Left ventricle myocardium inferior (tissue), 1 donor: ENCODE measurements around the gene FAM222B. TPM values are rescaled to one million over a fixed set of nuclear protein-coding genes. Genes with fewer than 3 reads are reported as not detected.

Experiments used
- DNase-seq: peaks from one replicate; pipeline ENCODE4 v3.0.0-alpha.2; 2020
- H3K27ac ChIP-seq: fragments of 200-600 bp; replicated peaks from 2 replicates; pipeline ENCODE4 v1.8.0; 2021
- H3K27me3 ChIP-seq: fragments of 200-600 bp; 2 replicates; pipeline ENCODE4 v1.8.0; 2021; ENCODE audit warnings: low read depth
- H3K36me3 ChIP-seq: fragments of 200-600 bp; 2 replicates; pipeline ENCODE4 v1.8.0; 2021
- H3K4me1 ChIP-seq: fragments of 200-600 bp; 2 replicates; pipeline ENCODE4 v1.8.0; 2021
- H3K4me3 ChIP-seq: fragments of 200-600 bp; 2 replicates; pipeline ENCODE4 v1.8.0; 2021; ENCODE audit warnings: mild to moderate bottlenecking, moderate library complexity
- H3K9me3 ChIP-seq: fragments of 200-600 bp; replicated peaks from 2 replicates; pipeline ENCODE4 v1.8.0; 2021
- intact Hi-C: fragments of 100-400 bp; cut with micrococcal nuclease; formaldehyde crosslinking; loops from one replicate; pipeline ENCODE4 v1.11.0; 2022
- total RNA-seq: library from RNA; stranded (reverse); fragmentation: NEBNext Ultra II Directional; extraction: Animal tissue kit (Norgen Biotek cat#: 25700); gene quantifications from one replicate; pipeline ENCODE4 v1.2.1, GENCODE V29; 2021
- TF ChIP-seq, protein P1 (sequence below): fragments of 200-600 bp; IDR thresholded peaks from 2 replicates; pipeline ENCODE4 v1.8.0; 2021; ENCODE audit warnings: antibody characterized with exemption, mild to moderate bottlenecking, borderline replicate concordance
- donor health status: DM: no; HTN: yes; CAD: no; lungs with severe emphysema.

The FAM222B gene
- total RNA-seq, 1 donor from 2014 or later, result 17.5 TPM

- Histone ChIP-seq H3K9me3 (no peaks in the 10 kb centered on the region), H3K27me3 (no peaks in the 10 kb centered on the region), H3K36me3 (peaks cover 22% of the 10 kb centered on the region), H3K4me1 (peaks cover 29% of the 10 kb centered on the region), H3K27ac (no peak overlapping the region), H3K4me3 (no peak overlapping the region)
- no peak for DNase-seq
- intact Hi-C loops, result no loop called here
- TF ChIP-seq, protein P1, sequence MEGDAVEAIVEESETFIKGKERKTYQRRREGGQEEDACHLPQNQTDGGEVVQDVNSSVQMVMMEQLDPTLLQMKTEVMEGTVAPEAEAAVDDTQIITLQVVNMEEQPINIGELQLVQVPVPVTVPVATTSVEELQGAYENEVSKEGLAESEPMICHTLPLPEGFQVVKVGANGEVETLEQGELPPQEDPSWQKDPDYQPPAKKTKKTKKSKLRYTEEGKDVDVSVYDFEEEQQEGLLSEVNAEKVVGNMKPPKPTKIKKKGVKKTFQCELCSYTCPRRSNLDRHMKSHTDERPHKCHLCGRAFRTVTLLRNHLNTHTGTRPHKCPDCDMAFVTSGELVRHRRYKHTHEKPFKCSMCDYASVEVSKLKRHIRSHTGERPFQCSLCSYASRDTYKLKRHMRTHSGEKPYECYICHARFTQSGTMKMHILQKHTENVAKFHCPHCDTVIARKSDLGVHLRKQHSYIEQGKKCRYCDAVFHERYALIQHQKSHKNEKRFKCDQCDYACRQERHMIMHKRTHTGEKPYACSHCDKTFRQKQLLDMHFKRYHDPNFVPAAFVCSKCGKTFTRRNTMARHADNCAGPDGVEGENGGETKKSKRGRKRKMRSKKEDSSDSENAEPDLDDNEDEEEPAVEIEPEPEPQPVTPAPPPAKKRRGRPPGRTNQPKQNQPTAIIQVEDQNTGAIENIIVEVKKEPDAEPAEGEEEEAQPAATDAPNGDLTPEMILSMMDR, result no peak
These were observed 83.2 kb downstream of the FAM222B start for GRCh38 chr17:28759256-28759865.

DNA sequence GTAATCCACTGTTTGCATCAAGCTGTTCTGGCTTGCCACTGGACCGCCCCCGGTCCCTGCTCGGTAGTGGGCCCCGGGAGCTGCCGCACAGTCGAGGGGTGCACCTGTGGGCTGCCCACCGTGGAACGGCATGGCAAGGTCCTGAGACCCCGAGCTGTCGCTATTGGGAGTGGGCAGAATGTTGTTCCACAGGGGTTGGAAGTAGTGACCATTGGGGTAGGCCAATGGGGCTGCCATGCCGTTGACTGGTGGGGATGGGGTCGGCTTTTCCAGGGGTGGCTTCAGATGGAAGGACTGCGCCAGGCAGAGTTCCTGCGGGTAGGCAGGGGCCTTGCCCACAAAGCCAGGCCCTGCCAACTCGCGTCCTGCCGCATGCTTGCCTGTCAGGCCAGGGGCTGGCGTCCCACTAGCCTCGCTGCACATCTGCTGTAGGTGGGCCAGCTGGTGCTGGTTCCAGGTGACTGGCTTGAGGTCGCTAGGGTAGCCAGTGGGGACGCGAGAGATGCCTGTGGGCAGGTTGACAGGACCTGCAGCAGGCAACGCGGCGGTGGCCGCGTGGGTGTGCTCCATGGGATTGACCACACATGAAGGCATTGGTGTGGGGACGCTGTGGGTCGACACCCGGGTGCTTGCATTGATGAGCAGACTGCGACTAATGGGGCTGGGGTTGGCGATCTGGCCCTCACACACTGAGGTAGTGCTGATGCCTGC, 84.0 kb downstream of the FAM222B start:
- no peaks in the 10 kb centered on the region for H3K27me3 ChIP-seq
- H3K27ac ChIP-seq, result no peak overlapping the region
- H3K4me3 ChIP-seq, result no peak overlapping the region
- H3K36me3 ChIP-seq, result peaks cover 22% of the 10 kb centered on the region
- intact Hi-C loops, result no loop called here
- peaks cover 24% of the 10 kb centered on the region for H3K4me1 ChIP-seq
- TF ChIP-seq, protein P1, result no peak
- no peak for DNase-seq
- H3K9me3 ChIP-seq, result no peaks in the 10 kb centered on the region

DNA sequence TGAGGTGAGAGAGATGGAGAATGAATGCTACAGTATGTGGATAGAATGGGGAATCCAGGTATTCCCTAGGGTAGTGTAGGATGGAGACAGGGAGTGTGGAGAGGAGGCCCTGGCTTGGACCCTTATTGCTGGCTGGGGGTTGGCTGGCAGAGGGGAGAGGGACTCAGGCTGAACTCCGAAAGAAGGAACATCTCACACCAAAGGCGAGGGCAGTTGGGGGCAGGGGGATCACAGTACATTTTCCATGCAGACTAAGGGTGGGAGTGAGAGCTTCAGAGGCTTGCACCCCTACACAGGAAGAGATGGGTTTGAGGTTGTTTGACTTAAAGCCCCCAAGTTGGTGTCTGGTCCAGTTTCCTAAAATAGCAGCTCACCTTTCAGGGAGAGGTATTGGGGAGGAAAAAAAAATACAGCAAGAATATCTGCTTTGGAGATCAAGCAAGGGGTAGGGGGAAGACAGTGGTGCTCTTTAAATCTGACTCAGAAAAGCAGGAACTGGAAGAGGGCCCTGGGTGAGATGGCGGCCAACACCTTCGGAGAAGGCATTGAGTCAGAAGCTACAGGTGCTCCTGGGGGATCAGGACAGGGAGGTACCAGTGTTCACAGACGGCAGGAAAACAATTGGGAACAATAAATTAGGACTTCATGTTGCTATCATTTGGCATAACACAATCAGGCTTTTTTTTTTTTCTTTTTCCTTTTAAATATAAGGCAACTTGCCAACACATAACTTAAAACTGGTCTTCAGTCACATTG, 86.4 kb downstream of the FAM222B start:
- no peak overlapping the region for H3K4me3 ChIP-seq
- no peaks in the 10 kb centered on the region for H3K27me3 ChIP-seq
- peaks cover 22% of the 10 kb centered on the region for H3K36me3 ChIP-seq
- no peak overlapping the region for H3K27ac ChIP-seq
- TF ChIP-seq, protein P1, result no peak
- intact Hi-C loops, result no loop called here
- H3K9me3 ChIP-seq, result no peaks in the 10 kb centered on the region
- H3K4me1 ChIP-seq, result peaks cover 15% of the 10 kb centered on the region
- DNase-seq, result no peak

GRCh38 chr17:28755486-28755885, 87.1 kb downstream of the FAM222B start:
- TF ChIP-seq, protein P1, result no peak
- Histone ChIP-seq H3K27ac (no peak overlapping the region), H3K27me3 (no peaks in the 10 kb centered on the region), H3K9me3 (no peaks in the 10 kb centered on the region), H3K4me3 (no peak overlapping the region), H3K4me1 (peaks cover 7% of the 10 kb centered on the region), H3K36me3 (peaks cover 22% of the 10 kb centered on the region)
- intact Hi-C loops, result no loop called here
- DNase-seq, result no peak

- peaks cover 22% of the 10 kb centered on the region for H3K4me1 ChIP-seq
- intact Hi-C loops, result no loop called here
- H3K27me3 ChIP-seq, result no peaks in the 10 kb centered on the region
- no peaks in the 10 kb centered on the region for H3K9me3 ChIP-seq
- H3K36me3 ChIP-seq, result peaks cover 13% of the 10 kb centered on the region
- TF ChIP-seq, protein P1, result no peak
- no peak for DNase-seq
- no peak overlapping the region for H3K4me3 ChIP-seq
- no peak overlapping the region for H3K27ac ChIP-seq
These were observed 90.8 kb downstream of the FAM222B start for GRCh38 chr17:28751600-28752366.
